Measurements from ENCODE around the gene AQP3. TPM values are rescaled to one million over a fixed set of nuclear protein-coding genes. Genes with fewer than 3 reads are reported as not detected.
"Not testable (repeated sequence)": the region's sequence is repeated elsewhere in the genome, so short reads cannot be mapped to it uniquely, and the experiment has no call there.

AQP3 gene
- total RNA-seq, 1 donor from 2014 or later = 7.7 TPM

DNA sequence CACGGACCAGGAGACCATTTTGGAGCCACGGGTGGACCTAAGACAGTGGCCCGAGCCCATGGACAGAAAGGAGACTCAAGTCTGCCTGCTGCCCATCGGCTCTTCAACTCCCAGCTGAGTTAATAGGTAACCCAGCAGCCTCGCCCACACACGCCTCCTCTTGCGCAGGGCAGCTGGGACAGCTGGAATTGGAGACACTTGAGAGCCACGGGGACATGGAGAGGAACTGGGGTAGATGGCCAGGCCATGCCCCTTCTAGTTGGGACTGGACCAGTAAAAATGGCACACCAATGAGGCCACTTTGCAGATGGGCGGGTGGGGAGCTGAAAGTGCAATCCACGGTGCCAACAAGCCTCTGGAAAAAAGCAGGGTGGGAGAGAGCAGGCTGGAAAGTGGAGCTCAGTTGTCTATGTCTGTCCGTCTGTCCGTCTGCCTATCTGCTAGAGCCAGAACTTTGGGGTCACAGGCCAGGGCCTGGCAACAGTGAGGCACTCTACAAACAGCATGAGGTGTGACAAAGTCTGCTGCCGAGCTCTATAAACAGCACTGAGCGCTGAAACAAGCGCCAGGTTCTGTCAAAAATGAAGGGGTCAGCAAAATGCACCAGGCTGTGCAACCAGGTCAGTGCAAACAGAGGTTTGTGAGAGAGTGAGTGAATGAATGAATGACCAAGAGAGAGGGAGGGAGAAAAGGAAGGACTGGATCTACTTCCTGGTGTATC lies 52.1 kb downstream of the AQP3 start:
- intact Hi-C loops (cut with DNase I); DNase-seq (ENCODE audit: low spot score): not testable (repeated sequence)

DNA sequence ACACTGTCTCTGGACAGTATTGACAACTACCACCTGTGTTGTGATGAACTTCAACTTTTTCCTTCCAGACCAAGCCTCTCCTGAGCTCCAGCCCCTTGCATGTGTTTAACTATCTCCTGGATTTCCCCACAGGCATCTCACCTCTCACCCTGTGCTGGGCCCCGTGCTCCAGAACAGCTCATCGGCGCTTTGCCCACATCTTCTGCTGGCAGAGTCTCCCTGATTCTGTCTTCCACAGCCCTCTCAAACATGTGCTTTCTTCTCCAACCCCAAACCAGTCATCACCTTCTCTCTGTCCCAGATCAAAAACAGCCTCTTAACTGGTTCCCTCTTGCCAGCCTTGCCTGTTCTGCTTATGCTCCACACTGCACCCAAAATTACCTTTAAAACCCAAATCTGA lies 53.4 kb downstream of the AQP3 start:
- intact Hi-C loops (cut with DNase I); DNase-seq (ENCODE audit: low spot score): not testable (repeated sequence)

- intact Hi-C loops (cut with DNase I) = no loop called here
- no peak for DNase-seq (ENCODE audit: low spot score)
Observed at GRCh38 chr9:33393581-33393980, 53.8 kb downstream of the AQP3 start.

DNA sequence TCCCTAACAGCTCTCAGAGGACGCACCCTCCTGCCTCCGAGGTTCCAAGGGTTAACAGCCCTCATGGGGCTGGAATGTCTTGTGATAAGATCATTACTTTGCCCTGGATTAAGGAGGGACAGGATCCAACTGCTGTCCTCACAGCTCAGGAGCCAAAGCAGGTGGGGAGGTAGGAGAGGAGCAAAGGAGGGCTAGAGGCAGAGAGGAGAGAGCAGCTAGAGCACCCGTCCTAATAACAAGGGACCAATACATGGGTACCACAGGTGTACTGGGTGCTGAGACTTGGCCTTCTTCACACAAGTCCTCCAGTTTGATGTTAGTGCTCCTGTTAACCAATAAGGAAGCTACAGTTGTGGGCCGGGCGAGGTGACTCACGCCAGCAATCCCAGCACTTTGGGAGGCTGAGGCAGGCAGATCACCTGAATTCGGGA lies 54.8 kb downstream of the AQP3 start:
- DNase-seq (ENCODE audit: low spot score); intact Hi-C loops (cut with DNase I): not testable (repeated sequence)

Small RNAs within 50 kb of the gene (microRNA-seq; reads per million reads assigned to microRNA genes)
- not detected for gene MIR6851

Other genes with a start within 250 kb of the AQP3 start
- not detected for gene SPINK4, start 207.4 kb downstream of the AQP3 start, total RNA-seq
- 150 TPM for gene BAG1, start 182.9 kb downstream of the AQP3 start, total RNA-seq
- 53.8 TPM for gene CHMP5, start 182.5 kb downstream of the AQP3 start, total RNA-seq
- 38.0 TPM for gene NFX1, start 157.1 kb downstream of the AQP3 start, total RNA-seq
- 80.4 TPM for gene AQP7, start 45.0 kb downstream of the AQP3 start, total RNA-seq
- 16.7 TPM for gene NOL6, start 26.3 kb upstream of the AQP3 start, total RNA-seq
- gene ANKRD18B, start 76.7 kb upstream of the AQP3 start, total RNA-seq = 2.0 TPM